ENCODE measurements around the gene ORMDL3.

ORMDL3 gene

GRCh38 chr17:39923230-39923629 is 4.2 kb downstream of the ORMDL3 start:
- Histone ChIP-seq H3K4me3 (ENCODE audit: low read depth, low read length) (no peak overlapping the region), H3K9me3 (ENCODE audit: control insufficient read depth, insufficient read depth, low read depth, low read length) (no peaks in the 10 kb centered on the region), H3K27ac (ENCODE audit: extremely low read depth, low read depth, low read length) (no peak overlapping the region), H3K4me1 (ENCODE audit: control insufficient read depth, insufficient read depth, low read length) (peaks cover 9% of the 10 kb centered on the region; the same call in 1 of the 2 replicates), H3K36me3 (ENCODE audit: control insufficient read depth in 2 of 2, insufficient read depth in 1 of 2, low read length in 2 of 2) (peaks cover 14 to 52% of the 10 kb centered on the region in 2 experiments; a peak in 2 of 3 replicates)
- TF ChIP-seq RBAK (tag by site-specific recombination; IDR thresholded peaks at IDR 0.05) (no peak), ZNF548 (tag by site-specific recombination; IDR thresholded peaks at IDR 0.05) (no peak), ZNF404 (tag by site-specific recombination; IDR thresholded peaks at IDR 0.05) (no peak), PBX3 (CRISPR knock-in tag; IDR thresholded peaks at IDR 0.05) (no peak), PATZ1 (tag by site-specific recombination; IDR thresholded peaks at IDR 0.05) (no peak), ZEB2 (tag by site-specific recombination; IDR thresholded peaks at IDR 0.05) (no peak), ZSCAN16 (tag by site-specific recombination; IDR thresholded peaks at IDR 0.05) (no peak), HOXC10 (CRISPR knock-in tag; IDR thresholded peaks at IDR 0.05) (no peak), ZNF23 (tag by site-specific recombination; IDR thresholded peaks at IDR 0.05; ENCODE audit: borderline replicate concordance) (no peak), HIC1 (tag by site-specific recombination; IDR thresholded peaks at IDR 0.05) (no peak), GLI2 (tag by site-specific recombination; IDR thresholded peaks at IDR 0.05; ENCODE audit: borderline replicate concordance, low read depth) (no peak), ZNF146 (tag by site-specific recombination; IDR thresholded peaks at IDR 0.05) (no peak), ZNF645 (tag by site-specific recombination; IDR thresholded peaks at IDR 0.05) (no peak), ZBTB1 (tag by site-specific recombination; IDR thresholded peaks at IDR 0.05) (no peak), ZNF19 (tag by site-specific recombination; IDR thresholded peaks at IDR 0.05; ENCODE audit: low read depth) (no peak), GLI4 (tag by site-specific recombination; IDR thresholded peaks at IDR 0.05) (no peak)
- ChIA-PET CTCF (no interaction called here), POLR2A (no interaction called here)

GRCh38 chr17:39922006-39922405 is 5.4 kb downstream of the ORMDL3 start:
- H3K36me3 ChIP-seq (ENCODE audit: control insufficient read depth in 2 of 2, insufficient read depth in 1 of 2, low read length in 2 of 2) = peaks cover 14 to 54% of the 10 kb centered on the region in 2 experiments; a peak in 2 of 3 replicates
- H3K27ac ChIP-seq (ENCODE audit: extremely low read depth, low read depth, low read length) = no peak overlapping the region
- no peak overlapping the region for H3K4me3 ChIP-seq (ENCODE audit: low read depth, low read length)
- no peaks in the 10 kb centered on the region for H3K9me3 ChIP-seq (ENCODE audit: control insufficient read depth, insufficient read depth, low read depth, low read length)
- POLR2A ChIA-PET = interaction anchor here (0.7 kb wide), 1 partner anchor 31 kb away, joined by 4 read pairs; no protein-coding TSS in a partner anchor
- peaks cover 9% of the 10 kb centered on the region; the same call in 1 of the 2 replicates for H3K4me1 ChIP-seq (ENCODE audit: control insufficient read depth, insufficient read depth, low read length)
- CTCF ChIA-PET = interaction anchor here (0.6 to 0.8 kb wide), 2 partner anchors 56 to 58 kb away, joined by 3 read pairs; no protein-coding TSS in a partner anchor
- TF ChIP-seq ELK4 (IDR thresholded peaks at IDR 0.05; ENCODE audit: borderline replicate concordance, low read depth, low read length) (no peak), ZNF785 (tag by site-specific recombination; IDR thresholded peaks at IDR 0.05) (no peak), ZNF548 (tag by site-specific recombination; IDR thresholded peaks at IDR 0.05) (no peak), SP2 (tag by site-specific recombination; IDR thresholded peaks at IDR 0.05) (no peak), KLF17 (tag by site-specific recombination; IDR thresholded peaks at IDR 0.05) (no peak), ZNF629 (tag by site-specific recombination; IDR thresholded peaks at IDR 0.05) (no peak), OVOL3 (tag by site-specific recombination; IDR thresholded peaks at IDR 0.05) (no peak), ZNF26 (tag by site-specific recombination; IDR thresholded peaks at IDR 0.05) (no peak), OSR2 (tag by site-specific recombination; IDR thresholded peaks at IDR 0.05) (no peak), ZNF645 (tag by site-specific recombination; IDR thresholded peaks at IDR 0.05) (no peak)
